T-cell (primary cell): Measurements from ENCODE around the gene ASAP2. TPM values are rescaled to one million over a fixed set of nuclear protein-coding genes. Genes with fewer than 3 reads are reported as not detected.

Source experiments
- ATAC-seq, 4 experiments: fragments of 200-7000 bp in 3 of 4; fragments of 150-1000 bp in 1 of 4; cut with Tn5 transposase; replicated peaks in 1 of 4; 1 replicate in 3 of 4; 2 replicates in 1 of 4; pipeline ENCODE4 v1.10.0; 2021; ENCODE audit warnings: moderate library complexity in 3 of 4, mild to moderate bottlenecking in 2 of 4, moderate number of reproducible peaks in 1 of 4
- CTCF ChIA-PET, 2 donors: fragments of 300-600 bp; sonication (Branson Sonifier 250); formaldehyde crosslinking; loops; one replicate each; lab custom pipeline; 2022; ENCODE audit warnings: antibody characterized with exemption in 2 of 2; lab: Charles Lee
- POLR2A ChIA-PET, 2 donors: fragments of 300-600 bp; sonication (Branson Sonifier 250); formaldehyde crosslinking; loops; one replicate each; lab custom pipeline; 2022; ENCODE audit warnings: antibody characterized with exemption in 2 of 2; lab: Charles Lee
- DNase-seq, 35 experiments: peaks; one replicate each; pipeline versions ENCODE4 v3.0.0 to v3.0.0-alpha.2; 2013 to 2023
- H3K27ac ChIP-seq: one replicate; pipeline ENCODE4 v1.5.1; 2013; ENCODE audit warnings: low read length
- H3K27me3 ChIP-seq, 2 experiments: replicated peaks in 1 of 2; 1 replicate in 1 of 2; 2 replicates in 1 of 2; pipeline versions ENCODE4 v1.6.1 to v1.7.0; 2013; ENCODE audit warnings: low read length in 1 of 2, mixed read lengths in 1 of 2; ENCODE audit not compliant: control insufficient read depth in 2 of 2, insufficient read depth in 2 of 2; ENCODE audit errors: extremely low read depth in 1 of 2
- H3K36me3 ChIP-seq, 2 donors: 1 replicate in 1 of 2; 2 replicates in 1 of 2; pipeline versions ENCODE4 v1.6.1 to v1.7.0; 2013; ENCODE audit warnings: low read length in 1 of 2; ENCODE audit not compliant: control insufficient read depth in 2 of 2, insufficient read depth in 1 of 2; ENCODE audit errors: extremely low read depth in 1 of 2
- H3K4me1 ChIP-seq, 2 experiments: 1 replicate in 1 of 2; 2 replicates in 1 of 2; pipeline versions ENCODE4 v1.6.1 to v1.7.0; 2013; ENCODE audit warnings: low read length in 2 of 2, mixed read lengths in 1 of 2; ENCODE audit not compliant: insufficient read depth in 2 of 2, control insufficient read depth in 1 of 2; ENCODE audit errors: extremely low read depth in 1 of 2
- H3K4me3 ChIP-seq, 2 donors: 1 replicate in 1 of 2; 2 replicates in 1 of 2; pipeline versions ENCODE4 v1.5.1 to v1.7.0; 2013; ENCODE audit warnings: mild to moderate bottlenecking in 2 of 2, low read length in 1 of 2, moderate library complexity in 1 of 2; ENCODE audit not compliant: control insufficient read depth in 1 of 2; ENCODE audit errors: extremely low read depth in 1 of 2
- H3K9me3 ChIP-seq: 2 replicates; pipeline ENCODE4 v1.7.0; 2013
- H3K27ac Mint-ChIP-seq, 2 donors: one replicate each; pipeline ENCODE4 v1.8.0; 2020 to 2021; ENCODE audit warnings: mild to moderate bottlenecking in 2 of 2, mixed read lengths in 2 of 2
- H3K27me3 Mint-ChIP-seq, 2 donors: one replicate each; pipeline ENCODE4 v1.8.0; 2021 to 2022; ENCODE audit warnings: mixed read lengths in 2 of 2
- H3K36me3 Mint-ChIP-seq: one replicate; pipeline ENCODE4 v1.8.0; 2021; ENCODE audit warnings: mixed read lengths
- H3K4me1 Mint-ChIP-seq, 3 donors: one replicate each; pipeline ENCODE4 v1.8.0; 2020 to 2022; ENCODE audit warnings: mixed read lengths in 3 of 3, mild to moderate bottlenecking in 1 of 3
- H3K4me3 Mint-ChIP-seq, 3 donors: one replicate each; pipeline ENCODE4 v1.8.0; 2020 to 2022; ENCODE audit warnings: mild to moderate bottlenecking in 3 of 3, mixed read lengths in 3 of 3, moderate library complexity in 3 of 3
- H3K9me3 Mint-ChIP-seq, 3 donors: one replicate each; pipeline ENCODE4 v1.8.0; 2020 to 2022; ENCODE audit warnings: mixed read lengths in 3 of 3
- WGBS: methylation state at CpG from one replicate; pipeline ENCODE4 v1.1.5; 2013; ENCODE audit warnings: missing lambda C conversion rate; ENCODE audit not compliant: insufficient coverage; 5-methylcytosine and 5-hydroxymethylcytosine counted together
- total RNA-seq, 35 experiments: library from RNA in 6 of 35; stranded (reverse) in 6 of 35; fragments of 120-200 nt in 1 of 35; gene quantifications; one replicate each; pipeline versions ENCODE4 v1.2.1 to v1.2.4 and lab custom pipeline; 2013 to 2026

The ASAP2 gene
- total RNA-seq, 5 donors from 2014 or later (not counting 1 experiment from before 2014, with no cell fraction given) = 0.10 to 0.38 (median 0.27) TPM; not detected in 1

GRCh38 chr2:9374071-9374730 lies 167.6 kb downstream of the ASAP2 start:
- ChIA-PET POLR2A (no interaction called here), CTCF (no interaction called here)
- no peak for DNase-seq
- H3K9me3 ChIP-seq = no peaks in the 10 kb centered on the region
- H3K4me1 Mint-ChIP-seq = no peaks in the 10 kb centered on the region
- ATAC-seq = no peak
- H3K4me3 Mint-ChIP-seq = no peak overlapping the region
- H3K4me1 ChIP-seq = no peaks in the 10 kb centered on the region
- H3K27ac Mint-ChIP-seq = no peak overlapping the region
- peaks cover 0 to 31% of the 10 kb centered on the region in 2 experiments for H3K27me3 ChIP-seq
- H3K36me3 Mint-ChIP-seq = no peaks in the 10 kb centered on the region
- no peaks in the 10 kb centered on the region for H3K36me3 ChIP-seq
- H3K27ac ChIP-seq = no peak overlapping the region
- no peaks in the 10 kb centered on the region for H3K9me3 Mint-ChIP-seq
- peaks cover 16 to 36% of the 10 kb centered on the region in 2 donors for H3K27me3 Mint-ChIP-seq
- H3K4me3 ChIP-seq = no peak overlapping the region
- WGBS = 83% methylated on average over 18 of the region's 18 CpGs

- Histone ChIP-seq H3K36me3 (no peaks in the 10 kb centered on the region), H3K27me3 (peaks cover 0 to 22% of the 10 kb centered on the region in 2 experiments), H3K9me3 (no peaks in the 10 kb centered on the region), H3K27ac (no peak overlapping the region), H3K4me3 (no peak overlapping the region), H3K4me1 (no peaks in the 10 kb centered on the region)
- DNase-seq (no peak), ATAC-seq (no peak)
- Mint-ChIP-seq H3K4me3 (no peak overlapping the region), H3K36me3 (no peaks in the 10 kb centered on the region), H3K27ac (no peak overlapping the region), H3K4me1 (no peaks in the 10 kb centered on the region), H3K27me3 (peaks cover 16 to 19% of the 10 kb centered on the region in 2 donors), H3K9me3 (no peaks in the 10 kb centered on the region)
- WGBS = 75% methylated on average over 2 of the region's 4 CpGs
- CTCF ChIA-PET = no interaction called here
- POLR2A ChIA-PET = no interaction called here
Observed at GRCh38 chr2:9375857-9376428, 169.3 kb downstream of the ASAP2 start.

- 55% methylated on average over 7 of the region's 9 CpGs for WGBS
- ChIA-PET CTCF (no interaction called here), POLR2A (no interaction called here)
- peaks cover 10% of the 10 kb centered on the region in 2 donors for H3K27me3 Mint-ChIP-seq
- no peaks in the 10 kb centered on the region for H3K36me3 Mint-ChIP-seq
- no peak overlapping the region for H3K4me3 Mint-ChIP-seq
- DNase-seq = no peak
- no peak overlapping the region for H3K27ac ChIP-seq
- ATAC-seq = no peak
- H3K27me3 ChIP-seq = peaks cover 0 to 11% of the 10 kb centered on the region in 2 experiments
- no peaks in the 10 kb centered on the region for H3K4me1 ChIP-seq
- no peaks in the 10 kb centered on the region for H3K9me3 Mint-ChIP-seq
- no peaks in the 10 kb centered on the region for H3K9me3 ChIP-seq
- no peak overlapping the region for H3K27ac Mint-ChIP-seq
- H3K4me3 ChIP-seq = no peak overlapping the region
- no peaks in the 10 kb centered on the region for H3K4me1 Mint-ChIP-seq
- no peaks in the 10 kb centered on the region for H3K36me3 ChIP-seq
Observed at GRCh38 chr2:9377461-9378097, 171.0 kb downstream of the ASAP2 start.

GRCh38 chr2:9378433-9379390 lies 172.1 kb downstream of the ASAP2 start:
- WGBS = 90% methylated on average over 23 of the region's 30 CpGs
- Mint-ChIP-seq H3K4me1 (no peaks in the 10 kb centered on the region), H3K27me3 (peaks cover 10% of the 10 kb centered on the region in 2 donors), H3K36me3 (no peaks in the 10 kb centered on the region), H3K9me3 (no peaks in the 10 kb centered on the region), H3K27ac (no peak overlapping the region), H3K4me3 (no peak overlapping the region)
- no peaks in the 10 kb centered on the region for H3K9me3 ChIP-seq
- no peak overlapping the region for H3K27ac ChIP-seq
- DNase-seq = no peak
- H3K36me3 ChIP-seq = no peaks in the 10 kb centered on the region
- CTCF ChIA-PET = no interaction called here
- POLR2A ChIA-PET = no interaction called here
- H3K4me1 ChIP-seq = no peaks in the 10 kb centered on the region
- peaks cover 0 to 4% of the 10 kb centered on the region in 2 experiments for H3K27me3 ChIP-seq
- H3K4me3 ChIP-seq = no peak overlapping the region
- ATAC-seq = no peak

GRCh38 chr2:9379391-9379755 lies 172.8 kb downstream of the ASAP2 start:
- Histone ChIP-seq H3K9me3 (no peaks in the 10 kb centered on the region), H3K4me1 (no peaks in the 10 kb centered on the region), H3K36me3 (no peaks in the 10 kb centered on the region), H3K27ac (no peak overlapping the region), H3K4me3 (no peak overlapping the region), H3K27me3 (peaks cover 0 to 2% of the 10 kb centered on the region in 2 experiments)
- Mint-ChIP-seq H3K4me3 (no peak overlapping the region), H3K4me1 (no peaks in the 10 kb centered on the region), H3K36me3 (no peaks in the 10 kb centered on the region), H3K27me3 (peaks cover 5 to 7% of the 10 kb centered on the region in 2 donors), H3K27ac (no peak overlapping the region), H3K9me3 (no peaks in the 10 kb centered on the region)
- no CpG with 5 or more reads among the region's 5 CpGs for WGBS
- POLR2A ChIA-PET = interaction anchor here in 1 of 2 donors (0.7 kb wide), 2 partner anchors 76 to 138 kb away, joined by 4 to 5 read pairs; no protein-coding TSS in a partner anchor
- DNase-seq (no peak), ATAC-seq (no peak)
- CTCF ChIA-PET = no interaction called here
